ENCODE measurements around the gene KIF6.

- TF ChIP-seq RBBP5 (IDR thresholded peaks at IDR 0.05; ENCODE audit: borderline replicate concordance, low read depth, low read length): no peak
- TF ChIP-seq CTCF (IDR thresholded peaks at IDR 0.05; ENCODE audit: control extremely low read depth in 1 of 3, insufficient read depth in 1 of 3, low read depth in 1 of 3, low read length in 3 of 3): peak in 1 of 3 experiments; percentile 31; a peak in 1 of 4 replicates
Observed at GRCh38 chr6:39369987-39370386, 355.2 kb downstream of the KIF6 start.

Measured in H1 (cell line).